Osteoblast (primary cell): ENCODE results near the gene ARHGAP10. TPM values are rescaled to one million over a fixed set of nuclear protein-coding genes. Genes with fewer than 3 reads are reported as not detected.
A peak's percentile ranks its signal among the peaks of the same experiment; 100 is the strongest.

ENCODE experiments used
- DNase-seq: peaks from one replicate; pipeline ENCODE4 v3.0.0; 2011; ENCODE audit warnings: low spot score, mixed read lengths; ENCODE audit not compliant: insufficient read length; ENCODE audit errors: missing footprints
- H2AFZ ChIP-seq: 2 replicates; pipeline ENCODE4 v1.6.0; 2011; ENCODE audit warnings: mild to moderate bottlenecking, low read length
- H3K27ac ChIP-seq: 2 replicates; pipeline ENCODE4 v1.5.1; 2011; ENCODE audit warnings: mild to moderate bottlenecking, low read depth, low read length, moderate library complexity
- H3K27me3 ChIP-seq: 2 replicates; pipeline ENCODE4 v1.6.0; 2012; ENCODE audit warnings: mild to moderate bottlenecking, control low read depth, inconsistent platforms, low read length, moderate library complexity; ENCODE audit not compliant: insufficient read depth
- H3K36me3 ChIP-seq: 2 replicates; pipeline ENCODE4 v1.5.1; 2011; ENCODE audit warnings: mild to moderate bottlenecking, low read length, control low read depth, moderate library complexity; ENCODE audit not compliant: insufficient read depth
- H3K4me1 ChIP-seq: 2 replicates; pipeline ENCODE4 v1.5.1; 2011; ENCODE audit warnings: mild to moderate bottlenecking, low read length, control low read depth, moderate library complexity; ENCODE audit not compliant: insufficient read depth
- H3K4me2 ChIP-seq: 2 replicates; pipeline ENCODE4 v1.6.0; 2011; ENCODE audit warnings: mild to moderate bottlenecking, low read length; ENCODE audit not compliant: insufficient read depth
- H3K4me3 ChIP-seq: fragments of 200-600 bp; sonication (generic); 3 replicates; pipeline ENCODE4 v1.5.1; 2012; ENCODE audit warnings: mild to moderate bottlenecking, low read length, inconsistent platforms; ENCODE audit not compliant: insufficient read depth
- H3K79me2 ChIP-seq: 2 replicates; pipeline ENCODE4 v1.6.0; 2012; ENCODE audit warnings: mild to moderate bottlenecking, low read length, control low read depth, inconsistent platforms; ENCODE audit not compliant: insufficient read depth
- H3K9me3 ChIP-seq: 2 replicates; pipeline ENCODE4 v1.5.1; 2011; ENCODE audit warnings: low read depth, low read length, control low read depth
- H4K20me1 ChIP-seq: 2 replicates; pipeline ENCODE4 v1.6.0; 2012; ENCODE audit warnings: mild to moderate bottlenecking, low read length, control low read depth; ENCODE audit not compliant: insufficient read depth
- total RNA-seq: library from RNA; depleted of rRNA; stranded (reverse); fragments of >200 nt; gene quantifications from 2 replicates; pipeline ENCODE4 v1.2.3, GENCODE V29; 2012
- TF ChIP-seq, protein P1 (sequence below): IDR thresholded peaks from 2 replicates; pipeline ENCODE4 v1.5.1; 2011; ENCODE audit warnings: mild to moderate bottlenecking, low read depth, low read length, moderate library complexity; ENCODE audit errors: extremely low read depth

ARHGAP10 gene
- total RNA-seq, 1 donor: 31.5 TPM

DNA sequence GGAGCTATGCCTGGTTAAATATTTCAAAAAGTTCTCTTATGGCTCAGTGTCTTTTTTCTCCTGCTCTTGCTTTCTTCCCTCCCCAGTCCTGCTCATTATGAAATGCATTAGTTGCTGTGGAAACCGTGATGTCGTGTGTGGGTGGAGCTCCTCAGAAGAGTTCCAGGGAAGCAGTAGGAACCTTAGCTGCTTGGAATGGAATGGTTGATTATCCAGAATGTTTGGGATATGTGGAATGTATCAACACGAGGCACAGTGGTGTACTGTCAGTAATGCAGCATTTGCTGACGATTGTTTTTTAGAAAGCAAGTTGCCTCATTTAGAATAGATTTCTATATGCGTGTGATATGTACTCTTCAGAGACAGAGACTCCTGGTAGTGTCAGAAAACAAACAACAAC, 333.2 kb downstream of the ARHGAP10 start:
- Histone ChIP-seq H3K4me2 (no peak overlapping the region), H3K4me1 (peaks cover 3% of the 10 kb centered on the region), H3K4me3 (no peak overlapping the region), H3K27ac (peak overlapping the region; percentile 41), H2AFZ (no peak overlapping the region), H3K27me3 (no peaks in the 10 kb centered on the region), H4K20me1 (peaks cover 9% of the 10 kb centered on the region), H3K36me3 (no peaks in the 10 kb centered on the region), H3K79me2 (peaks cover 3% of the 10 kb centered on the region), H3K9me3 (no peaks in the 10 kb centered on the region)
- TF ChIP-seq, protein P1, sequence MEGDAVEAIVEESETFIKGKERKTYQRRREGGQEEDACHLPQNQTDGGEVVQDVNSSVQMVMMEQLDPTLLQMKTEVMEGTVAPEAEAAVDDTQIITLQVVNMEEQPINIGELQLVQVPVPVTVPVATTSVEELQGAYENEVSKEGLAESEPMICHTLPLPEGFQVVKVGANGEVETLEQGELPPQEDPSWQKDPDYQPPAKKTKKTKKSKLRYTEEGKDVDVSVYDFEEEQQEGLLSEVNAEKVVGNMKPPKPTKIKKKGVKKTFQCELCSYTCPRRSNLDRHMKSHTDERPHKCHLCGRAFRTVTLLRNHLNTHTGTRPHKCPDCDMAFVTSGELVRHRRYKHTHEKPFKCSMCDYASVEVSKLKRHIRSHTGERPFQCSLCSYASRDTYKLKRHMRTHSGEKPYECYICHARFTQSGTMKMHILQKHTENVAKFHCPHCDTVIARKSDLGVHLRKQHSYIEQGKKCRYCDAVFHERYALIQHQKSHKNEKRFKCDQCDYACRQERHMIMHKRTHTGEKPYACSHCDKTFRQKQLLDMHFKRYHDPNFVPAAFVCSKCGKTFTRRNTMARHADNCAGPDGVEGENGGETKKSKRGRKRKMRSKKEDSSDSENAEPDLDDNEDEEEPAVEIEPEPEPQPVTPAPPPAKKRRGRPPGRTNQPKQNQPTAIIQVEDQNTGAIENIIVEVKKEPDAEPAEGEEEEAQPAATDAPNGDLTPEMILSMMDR: no peak
- DNase-seq: peak; percentile 92

DNA sequence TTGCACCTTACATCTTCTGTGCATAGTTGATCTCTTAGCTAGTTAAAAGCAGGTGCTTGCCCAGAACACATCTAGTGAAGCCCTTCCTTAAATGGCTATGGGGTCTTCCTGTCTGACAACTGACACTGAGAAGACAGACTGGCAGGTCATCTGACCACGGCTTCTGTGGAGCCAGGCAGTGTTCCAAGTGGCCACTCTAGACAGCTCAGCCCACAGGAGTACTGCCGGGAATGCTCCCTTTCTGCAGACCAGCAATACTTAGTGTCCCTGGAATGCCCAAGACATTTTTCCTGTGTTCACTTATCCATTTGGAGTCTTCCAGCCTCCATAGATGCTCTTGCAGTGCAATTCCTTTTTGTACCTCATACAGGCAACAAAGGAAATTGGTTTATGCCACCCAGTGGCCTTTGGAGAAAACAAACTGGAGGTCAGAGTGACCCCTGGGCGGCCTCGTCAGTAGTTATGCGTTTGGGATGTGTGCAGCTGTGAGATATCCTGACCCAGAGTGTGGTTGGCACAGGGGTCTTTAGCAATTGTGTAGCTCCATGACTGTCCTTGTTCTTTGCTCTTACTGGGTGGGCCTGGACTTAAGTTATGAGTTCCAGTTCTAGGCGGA, 335.5 kb downstream of the ARHGAP10 start:
- H3K79me2 ChIP-seq: peaks cover 3% of the 10 kb centered on the region
- no peaks in the 10 kb centered on the region for H3K27me3 ChIP-seq
- H3K27ac ChIP-seq: no peak overlapping the region
- H3K4me2 ChIP-seq: no peak overlapping the region
- no peak overlapping the region for H2AFZ ChIP-seq
- peaks cover 3% of the 10 kb centered on the region for H3K4me1 ChIP-seq
- TF ChIP-seq, protein P1: no peak
- no peaks in the 10 kb centered on the region for H3K9me3 ChIP-seq
- peaks cover 9% of the 10 kb centered on the region for H4K20me1 ChIP-seq
- no peak overlapping the region for H3K4me3 ChIP-seq
- peak; percentile 69 for DNase-seq
- H3K36me3 ChIP-seq: no peaks in the 10 kb centered on the region

GRCh38 chr4:148068065-148068911, 336.4 kb downstream of the ARHGAP10 start:
- DNase-seq: no peak
- Histone ChIP-seq H3K9me3 (no peaks in the 10 kb centered on the region), H3K27me3 (no peaks in the 10 kb centered on the region), H3K79me2 (peaks cover 3% of the 10 kb centered on the region), H2AFZ (no peak overlapping the region), H3K4me2 (no peak overlapping the region), H3K4me1 (peaks cover 3% of the 10 kb centered on the region), H3K27ac (no peak overlapping the region), H3K36me3 (peaks cover 3% of the 10 kb centered on the region), H4K20me1 (peaks cover 9% of the 10 kb centered on the region), H3K4me3 (no peak overlapping the region)
- TF ChIP-seq, protein P1: no peak

DNA sequence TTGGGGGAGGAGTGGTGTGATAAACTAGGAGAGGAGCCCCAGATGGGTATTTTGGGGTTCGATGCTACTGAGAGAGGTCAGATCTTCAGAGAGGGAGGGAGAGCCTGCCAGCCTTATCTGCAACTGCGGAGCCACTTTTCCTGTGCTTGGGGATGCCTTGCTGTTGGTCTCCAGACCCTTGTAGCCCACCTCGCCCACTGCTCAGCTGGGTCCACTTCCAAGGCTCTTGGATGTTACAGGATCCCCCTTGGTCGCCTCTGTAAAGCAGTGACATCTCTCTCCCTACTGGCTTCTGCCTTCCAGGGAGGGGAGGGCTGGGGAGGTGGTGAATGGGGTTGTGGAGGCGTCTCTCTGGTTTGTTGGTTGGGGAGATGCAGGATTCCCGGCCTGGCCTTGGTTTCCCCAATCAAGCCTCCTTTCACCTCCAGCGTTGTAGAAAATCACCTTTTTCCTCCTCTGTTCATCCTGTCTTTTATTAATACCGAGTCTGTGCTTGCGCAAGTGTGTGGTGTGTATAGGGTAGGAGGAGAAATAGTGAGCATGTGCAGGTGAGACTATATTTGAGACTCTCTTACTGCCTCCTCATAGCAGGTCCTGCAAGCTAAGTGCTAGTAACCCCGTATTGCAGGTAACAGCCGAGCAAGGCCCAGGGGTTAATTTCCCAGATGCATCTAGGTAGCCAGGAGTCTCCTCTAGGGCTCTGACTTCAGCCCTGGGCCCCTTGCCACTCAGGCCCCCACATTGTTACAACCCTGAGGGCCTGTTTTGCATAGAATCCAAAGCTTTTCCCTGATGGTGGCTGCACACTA, 337.4 kb downstream of the ARHGAP10 start:
- TF ChIP-seq, protein P1: no peak
- H3K9me3 ChIP-seq: no peaks in the 10 kb centered on the region

More for the DNA sequence above, 337.4 kb downstream of the ARHGAP10 start:
- peaks cover 9% of the 10 kb centered on the region for H4K20me1 ChIP-seq
- peaks cover 10% of the 10 kb centered on the region for H3K36me3 ChIP-seq
- no peak overlapping the region for H2AFZ ChIP-seq
- no peak overlapping the region for H3K4me2 ChIP-seq
- no peaks in the 10 kb centered on the region for H3K27me3 ChIP-seq
- H3K27ac ChIP-seq: no peak overlapping the region
- peaks cover 3% of the 10 kb centered on the region for H3K79me2 ChIP-seq
- no peak overlapping the region for H3K4me3 ChIP-seq
- H3K4me1 ChIP-seq: peaks cover 3% of the 10 kb centered on the region
- DNase-seq: no peak
